ENCODE measurements around the gene HDAC4. TPM values are rescaled to one million over a fixed set of nuclear protein-coding genes. Genes with fewer than 3 reads are reported as not detected.

The HDAC4 gene
- total and polyA plus RNA-seq, 2 of the 8 experiments (the other 6 are each of a cell fraction or from before 2014, with no cell fraction given): 15.4 to 31.5 TPM

- TF ChIP-seq CHD7 (IDR thresholded peaks at IDR 0.05; ENCODE audit: insufficient replicate concordance, low read length): no peak
- TF ChIP-seq TBP (IDR thresholded peaks at IDR 0.05; ENCODE audit: low read depth, low read length): no peak
- TF ChIP-seq EP300 (IDR thresholded peaks at IDR 0.05; ENCODE audit: borderline replicate concordance in 1 of 2, low read depth in 2 of 2, low read length in 2 of 2): no peak
- no peak for TF ChIP-seq EZH2 (IDR thresholded peaks at IDR 0.05; ENCODE audit: low read depth, low read length, severe bottlenecking)
- TF ChIP-seq PHF8 (conservative IDR thresholded peaks at IDR 0.05; ENCODE audit: low read depth, low read length): no peak
Measured at GRCh38 chr2:239337122-239337876, 63.5 kb downstream of the HDAC4 start (continued).

Data from H1 (cell line).